ENCODE measurements around the gene UNC13C. TPM values are rescaled to one million over a fixed set of nuclear protein-coding genes. Genes with fewer than 3 reads are reported as not detected.
"Not testable (repeated sequence)": the region's sequence is repeated elsewhere in the genome, so short reads cannot be mapped to it uniquely, and the experiment has no call there.

The UNC13C gene
- total RNA-seq, result 47.6 TPM

- DNase-seq, result peak; percentile 61
Observed at GRCh38 chr15:53978253-53978906, at the start of gene UNC13C. UNC13C (plus strand) TSS chr15:53978441; CDS start chr15:54012904, 34,463 bp downstream.

- DNase-seq, result no peak
Observed at GRCh38 chr15:53936137-53936536, 42.1 kb upstream of the UNC13C start.

GRCh38 chr15:53937632-53938031 is 40.6 kb upstream of the UNC13C start:
- not testable (repeated sequence) for DNase-seq

- no peak for DNase-seq
Observed at GRCh38 chr15:53950572-53950971, 27.7 kb upstream of the UNC13C start.

- no peak for DNase-seq
Observed at GRCh38 chr15:53955396-53955795, 22.8 kb upstream of the UNC13C start.

- DNase-seq, result no peak
Observed at GRCh38 chr15:53962646-53963561, 15.3 kb upstream of the UNC13C start.

- DNase-seq, result no peak
Observed at GRCh38 chr15:53963801-53964200, 14.4 kb upstream of the UNC13C start.

- no peak for DNase-seq
Observed at GRCh38 chr15:53974121-53974520, 4.1 kb upstream of the UNC13C start.

GRCh38 chr15:53974813-53975212 is 3.4 kb upstream of the UNC13C start:
- no peak for DNase-seq

GRCh38 chr15:53976844-53977392 is 1.3 kb upstream of the UNC13C start:
- peak; percentile 16 for DNase-seq

- DNase-seq, result no peak
Observed at GRCh38 chr15:53979051-53979788, 979 bp downstream of the UNC13C start.

- DNase-seq, result no peak
Observed at GRCh38 chr15:53980021-53980420, 1.8 kb downstream of the UNC13C start.

- DNase-seq, result no peak
Observed at GRCh38 chr15:53982071-53982680, 3.9 kb downstream of the UNC13C start.

GRCh38 chr15:53982876-53983275 is 4.6 kb downstream of the UNC13C start:
- DNase-seq, result no peak

GRCh38 chr15:53984221-53984620 is 6.0 kb downstream of the UNC13C start:
- no peak for DNase-seq

- DNase-seq, result no peak
Observed at GRCh38 chr15:53985562-53985961, 7.3 kb downstream of the UNC13C start.

- no peak for DNase-seq
Observed at GRCh38 chr15:53987480-53987879, 9.2 kb downstream of the UNC13C start.

GRCh38 chr15:54007256-54007655 is 29.0 kb downstream of the UNC13C start:
- no peak for DNase-seq

- DNase-seq, result no peak
Observed at GRCh38 chr15:54011656-54012055, 33.4 kb downstream of the UNC13C start.

GRCh38 chr15:54014067-54014655 is 35.9 kb downstream of the UNC13C start:
- DNase-seq, result no peak

GRCh38 chr15:54017251-54017650 is 39.0 kb downstream of the UNC13C start:
- DNase-seq, result no peak

- DNase-seq, result peak; percentile 10
Observed at GRCh38 chr15:54017959-54018358, 39.7 kb downstream of the UNC13C start.
